WI38 (cell line): Measurements from ENCODE around the gene CNGA3.

ENCODE experiments used
- H3K4me3 ChIP-seq: 2 replicates; pipeline ENCODE4 v1.5.1; 2011; ENCODE audit warnings: low read depth, mild to moderate bottlenecking, control low read depth, low read length
- CTCF ChIP-seq: IDR thresholded peaks from 2 replicates; pipeline ENCODE4 v1.5.1; 2012; ENCODE audit warnings: low read depth, mild to moderate bottlenecking, control low read depth, low read length

CNGA3 gene

GRCh38 chr2:98390571-98391476, 44.6 kb downstream of the CNGA3 start:
- no peak overlapping the region for H3K4me3 ChIP-seq
- no peak for TF ChIP-seq CTCF

GRCh38 chr2:98391581-98392270, 45.5 kb downstream of the CNGA3 start:
- no peak overlapping the region for H3K4me3 ChIP-seq
- TF ChIP-seq CTCF: no peak

GRCh38 chr2:98393354-98393753, 47.1 kb downstream of the CNGA3 start:
- H3K4me3 ChIP-seq: no peak overlapping the region
- no peak for TF ChIP-seq CTCF

- no peak overlapping the region for H3K4me3 ChIP-seq
- no peak for TF ChIP-seq CTCF
Observed at GRCh38 chr2:98394595-98395153, 48.4 kb downstream of the CNGA3 start.

GRCh38 chr2:98395977-98396376, 49.7 kb downstream of the CNGA3 start:
- TF ChIP-seq CTCF: no peak
- H3K4me3 ChIP-seq: no peak overlapping the region

GRCh38 chr2:98396745-98397355, 50.6 kb downstream of the CNGA3 start:
- TF ChIP-seq CTCF: no peak
- H3K4me3 ChIP-seq: no peak overlapping the region

- no peak overlapping the region for H3K4me3 ChIP-seq
- no peak for TF ChIP-seq CTCF
Observed at GRCh38 chr2:98399140-98399539, 52.9 kb downstream of the CNGA3 start.
